Central memory CD8-positive, alpha-beta T cell (primary cell): ENCODE measurements around the gene FBXW8.

Experiments used
- ATAC-seq: fragments of 150-1000 bp; cut with Tn5 transposase; replicated peaks from 2 replicates; pipeline ENCODE4 v1.10.0; 2022; ENCODE audit warnings: mild to moderate bottlenecking, moderate FRiP score, moderate number of reproducible peaks; ENCODE audit not compliant: poor library complexity, severe bottlenecking; ENCODE audit errors: extremely low read depth
- DNase-seq, 2 donors: peaks; one replicate each; pipeline ENCODE4 v3.0.0; 2021; ENCODE audit warnings: low spot score in 2 of 2
- H3K27ac Mint-ChIP-seq: one replicate; pipeline ENCODE4 v1.8.0; 2022; ENCODE audit warnings: low read depth, mild to moderate bottlenecking, moderate library complexity, mixed read lengths
- H3K27me3 Mint-ChIP-seq: one replicate; pipeline ENCODE4 v1.8.0; 2022; ENCODE audit warnings: mixed read lengths
- H3K36me3 Mint-ChIP-seq: one replicate; pipeline ENCODE4 v1.8.0; 2022; ENCODE audit warnings: mild to moderate bottlenecking, moderate library complexity, mixed read lengths; ENCODE audit not compliant: insufficient read depth
- H3K4me1 Mint-ChIP-seq: one replicate; pipeline ENCODE4 v1.8.0; 2022; ENCODE audit warnings: mixed read lengths
- H3K4me3 Mint-ChIP-seq: one replicate; pipeline ENCODE4 v1.8.0; 2022; ENCODE audit warnings: mild to moderate bottlenecking, moderate library complexity, mixed read lengths
- H3K9me3 Mint-ChIP-seq: one replicate; pipeline ENCODE4 v1.8.0; 2022; ENCODE audit warnings: mixed read lengths

Gene FBXW8

GRCh38 chr12:117006333-117006732 is 95.6 kb downstream of the FBXW8 start:
- no peak overlapping the region for H3K4me3 Mint-ChIP-seq
- peaks cover 3% of the 10 kb centered on the region for H3K36me3 Mint-ChIP-seq
- no peak for DNase-seq
- H3K27ac Mint-ChIP-seq = no peak overlapping the region
- no peaks in the 10 kb centered on the region for H3K9me3 Mint-ChIP-seq
- H3K27me3 Mint-ChIP-seq = no peaks in the 10 kb centered on the region
- ATAC-seq = no peak
- no peaks in the 10 kb centered on the region for H3K4me1 Mint-ChIP-seq

GRCh38 chr12:117007577-117007976 is 96.8 kb downstream of the FBXW8 start:
- no peak for ATAC-seq
- H3K4me1 Mint-ChIP-seq = no peaks in the 10 kb centered on the region
- no peaks in the 10 kb centered on the region for H3K27me3 Mint-ChIP-seq
- H3K27ac Mint-ChIP-seq = no peak overlapping the region
- H3K9me3 Mint-ChIP-seq = no peaks in the 10 kb centered on the region
- no peak overlapping the region for H3K4me3 Mint-ChIP-seq
- H3K36me3 Mint-ChIP-seq = peaks cover 3% of the 10 kb centered on the region
- no peak for DNase-seq

GRCh38 chr12:117009759-117010158 is 99.0 kb downstream of the FBXW8 start:
- peaks cover 6% of the 10 kb centered on the region for H3K9me3 Mint-ChIP-seq
- H3K4me1 Mint-ChIP-seq = no peaks in the 10 kb centered on the region
- peaks cover 6% of the 10 kb centered on the region for H3K36me3 Mint-ChIP-seq
- H3K27ac Mint-ChIP-seq = no peak overlapping the region
- H3K4me3 Mint-ChIP-seq = no peak overlapping the region
- ATAC-seq = no peak
- DNase-seq = no peak
- H3K27me3 Mint-ChIP-seq = no peaks in the 10 kb centered on the region

GRCh38 chr12:117010693-117011451 is 100.1 kb downstream of the FBXW8 start:
- Mint-ChIP-seq H3K4me3 (no peak overlapping the region), H3K9me3 (peaks cover 6% of the 10 kb centered on the region), H3K4me1 (no peaks in the 10 kb centered on the region), H3K27me3 (no peaks in the 10 kb centered on the region), H3K27ac (no peak overlapping the region), H3K36me3 (peaks cover 6% of the 10 kb centered on the region)
- no peak for ATAC-seq
- no peak for DNase-seq

GRCh38 chr12:117011988-117012805 is 101.4 kb downstream of the FBXW8 start:
- ATAC-seq = no peak
- H3K27ac Mint-ChIP-seq = no peak overlapping the region
- H3K4me3 Mint-ChIP-seq = no peak overlapping the region
- no peak for DNase-seq
- H3K4me1 Mint-ChIP-seq = no peaks in the 10 kb centered on the region
- peaks cover 6% of the 10 kb centered on the region for H3K9me3 Mint-ChIP-seq
- peaks cover 6% of the 10 kb centered on the region for H3K36me3 Mint-ChIP-seq
- no peaks in the 10 kb centered on the region for H3K27me3 Mint-ChIP-seq

GRCh38 chr12:117013726-117014125 is 103.0 kb downstream of the FBXW8 start:
- peaks cover 6% of the 10 kb centered on the region for H3K9me3 Mint-ChIP-seq
- H3K36me3 Mint-ChIP-seq = peaks cover 6% of the 10 kb centered on the region
- DNase-seq (no peak), ATAC-seq (no peak)
- H3K27me3 Mint-ChIP-seq = no peaks in the 10 kb centered on the region
- H3K4me1 Mint-ChIP-seq = no peaks in the 10 kb centered on the region
- H3K4me3 Mint-ChIP-seq = no peak overlapping the region
- H3K27ac Mint-ChIP-seq = no peak overlapping the region

GRCh38 chr12:117014342-117014887 is 103.7 kb downstream of the FBXW8 start:
- no peak for ATAC-seq
- Mint-ChIP-seq H3K4me1 (no peaks in the 10 kb centered on the region), H3K9me3 (peaks cover 6% of the 10 kb centered on the region), H3K4me3 (no peak overlapping the region), H3K27ac (no peak overlapping the region), H3K36me3 (peaks cover 9% of the 10 kb centered on the region), H3K27me3 (no peaks in the 10 kb centered on the region)
- no peak for DNase-seq

- no peak for ATAC-seq
- DNase-seq = no peak
- peaks cover 6% of the 10 kb centered on the region for H3K36me3 Mint-ChIP-seq
- H3K4me1 Mint-ChIP-seq = no peaks in the 10 kb centered on the region
- no peaks in the 10 kb centered on the region for H3K27me3 Mint-ChIP-seq
- no peak overlapping the region for H3K4me3 Mint-ChIP-seq
- H3K9me3 Mint-ChIP-seq = peaks cover 6% of the 10 kb centered on the region
- no peak overlapping the region for H3K27ac Mint-ChIP-seq
Observed at GRCh38 chr12:117015811-117016210, 105.1 kb downstream of the FBXW8 start.

GRCh38 chr12:117017807-117018206 is 107.1 kb downstream of the FBXW8 start:
- no peak for DNase-seq
- Mint-ChIP-seq H3K36me3 (peaks cover 6% of the 10 kb centered on the region), H3K4me1 (no peaks in the 10 kb centered on the region), H3K9me3 (peaks cover 6% of the 10 kb centered on the region), H3K4me3 (no peak overlapping the region), H3K27me3 (no peaks in the 10 kb centered on the region), H3K27ac (no peak overlapping the region)
- ATAC-seq = no peak

GRCh38 chr12:117018276-117018675 is 107.5 kb downstream of the FBXW8 start:
- no peak for ATAC-seq
- Mint-ChIP-seq H3K27ac (no peak overlapping the region), H3K27me3 (no peaks in the 10 kb centered on the region), H3K9me3 (peaks cover 6% of the 10 kb centered on the region), H3K4me3 (no peak overlapping the region), H3K36me3 (peaks cover 5% of the 10 kb centered on the region), H3K4me1 (no peaks in the 10 kb centered on the region)
- no peak for DNase-seq

- H3K36me3 Mint-ChIP-seq = peaks cover 4% of the 10 kb centered on the region
- no peak overlapping the region for H3K27ac Mint-ChIP-seq
Observed at GRCh38 chr12:117018685-117019084, 107.9 kb downstream of the FBXW8 start.

GRCh38 chr12:117019866-117020265 is 109.1 kb downstream of the FBXW8 start:
- no peaks in the 10 kb centered on the region for H3K27me3 Mint-ChIP-seq
- H3K36me3 Mint-ChIP-seq = peaks cover 3% of the 10 kb centered on the region
- no peak overlapping the region for H3K27ac Mint-ChIP-seq
- H3K4me3 Mint-ChIP-seq = no peak overlapping the region
- no peaks in the 10 kb centered on the region for H3K4me1 Mint-ChIP-seq
- no peaks in the 10 kb centered on the region for H3K9me3 Mint-ChIP-seq
- no peak for ATAC-seq
- no peak for DNase-seq

More at GRCh38 chr12:117018685-117019084, 107.9 kb downstream of the FBXW8 start:
- no peak overlapping the region for H3K4me3 Mint-ChIP-seq
- no peaks in the 10 kb centered on the region for H3K4me1 Mint-ChIP-seq
- no peaks in the 10 kb centered on the region for H3K27me3 Mint-ChIP-seq
- DNase-seq = no peak
- no peak for ATAC-seq
- H3K9me3 Mint-ChIP-seq = peaks cover 6% of the 10 kb centered on the region
